KOPT-K1 (cell line): ENCODE data around the gene MYO3B.

ENCODE experiments used
- H3K27ac ChIP-seq: fragments of 200-600 bp; sonication (generic); 2 replicates; pipeline ENCODE4 v1.5.1; 2016; ENCODE audit warnings: antibody characterized with exemption, mild to moderate bottlenecking, low read depth, low read length; ENCODE audit not compliant: poor library complexity, severe bottlenecking
- H3K36me3 ChIP-seq: fragments of 200-600 bp; sonication (generic); 2 replicates; pipeline ENCODE4 v1.5.1; 2017; ENCODE audit warnings: antibody characterized with exemption, mild to moderate bottlenecking, low read length, moderate library complexity; ENCODE audit not compliant: insufficient read depth
- H3K9me3 ChIP-seq: fragments of 200-600 bp; sonication (generic); 2 replicates; pipeline ENCODE4 v1.5.1; 2017; ENCODE audit warnings: antibody characterized with exemption, low read length, mild to moderate bottlenecking; ENCODE audit not compliant: insufficient read depth, poor library complexity, severe bottlenecking

Gene MYO3B

GRCh38 chr2:170576296-170576695, 398.3 kb downstream of the MYO3B start:
- H3K27ac ChIP-seq = no peak overlapping the region
- H3K36me3 ChIP-seq = no peaks in the 10 kb centered on the region
- no peaks in the 10 kb centered on the region for H3K9me3 ChIP-seq

GRCh38 chr2:170577356-170577755, 399.4 kb downstream of the MYO3B start:
- Histone ChIP-seq H3K36me3 (no peaks in the 10 kb centered on the region), H3K9me3 (no peaks in the 10 kb centered on the region), H3K27ac (no peak overlapping the region)

GRCh38 chr2:170578606-170579005, 400.7 kb downstream of the MYO3B start:
- no peak overlapping the region for H3K27ac ChIP-seq
- H3K36me3 ChIP-seq = no peaks in the 10 kb centered on the region
- H3K9me3 ChIP-seq = no peaks in the 10 kb centered on the region

GRCh38 chr2:170579511-170579910, 401.6 kb downstream of the MYO3B start:
- Histone ChIP-seq H3K9me3 (no peaks in the 10 kb centered on the region), H3K27ac (no peak overlapping the region), H3K36me3 (no peaks in the 10 kb centered on the region)

- Histone ChIP-seq H3K36me3 (no peaks in the 10 kb centered on the region), H3K27ac (no peak overlapping the region), H3K9me3 (no peaks in the 10 kb centered on the region)
These were observed 404.4 kb downstream of the MYO3B start for GRCh38 chr2:170582313-170582712.

GRCh38 chr2:170582751-170583463, 405.0 kb downstream of the MYO3B start:
- Histone ChIP-seq H3K36me3 (no peaks in the 10 kb centered on the region), H3K9me3 (no peaks in the 10 kb centered on the region), H3K27ac (no peak overlapping the region)

GRCh38 chr2:170585067-170585466, 407.1 kb downstream of the MYO3B start:
- Histone ChIP-seq H3K9me3 (no peaks in the 10 kb centered on the region), H3K36me3 (no peaks in the 10 kb centered on the region), H3K27ac (no peak overlapping the region)

GRCh38 chr2:170586571-170587095, 408.7 kb downstream of the MYO3B start:
- Histone ChIP-seq H3K27ac (no peak overlapping the region), H3K9me3 (no peaks in the 10 kb centered on the region)

GRCh38 chr2:170587117-170587516, 409.2 kb downstream of the MYO3B start:
- no peaks in the 10 kb centered on the region for H3K9me3 ChIP-seq

More at GRCh38 chr2:170586571-170587095, 408.7 kb downstream of the MYO3B start:
- no peaks in the 10 kb centered on the region for H3K36me3 ChIP-seq

GRCh38 chr2:170587922-170588321, 410.0 kb downstream of the MYO3B start:
- Histone ChIP-seq H3K9me3 (no peaks in the 10 kb centered on the region), H3K36me3 (no peaks in the 10 kb centered on the region), H3K27ac (no peak overlapping the region)

More at GRCh38 chr2:170587117-170587516, 409.2 kb downstream of the MYO3B start:
- Histone ChIP-seq H3K27ac (no peak overlapping the region), H3K36me3 (no peaks in the 10 kb centered on the region)

- H3K9me3 ChIP-seq = no peaks in the 10 kb centered on the region
- no peaks in the 10 kb centered on the region for H3K36me3 ChIP-seq
- no peak overlapping the region for H3K27ac ChIP-seq
These were observed 410.8 kb downstream of the MYO3B start for GRCh38 chr2:170588729-170589128.

GRCh38 chr2:170596576-170596975, 418.6 kb downstream of the MYO3B start:
- Histone ChIP-seq H3K27ac (no peak overlapping the region), H3K9me3 (no peaks in the 10 kb centered on the region), H3K36me3 (no peaks in the 10 kb centered on the region)

- Histone ChIP-seq H3K9me3 (no peaks in the 10 kb centered on the region), H3K27ac (no peak overlapping the region), H3K36me3 (no peaks in the 10 kb centered on the region)
These were observed 420.1 kb downstream of the MYO3B start for GRCh38 chr2:170598067-170598395.

- no peaks in the 10 kb centered on the region for H3K36me3 ChIP-seq
- H3K27ac ChIP-seq = no peak overlapping the region
- no peaks in the 10 kb centered on the region for H3K9me3 ChIP-seq
These were observed 423.5 kb downstream of the MYO3B start for GRCh38 chr2:170601489-170601888.

GRCh38 chr2:170605862-170606261, 427.9 kb downstream of the MYO3B start:
- Histone ChIP-seq H3K9me3 (no peaks in the 10 kb centered on the region), H3K36me3 (no peaks in the 10 kb centered on the region), H3K27ac (no peak overlapping the region)

- Histone ChIP-seq H3K36me3 (no peaks in the 10 kb centered on the region), H3K27ac (no peak overlapping the region), H3K9me3 (no peaks in the 10 kb centered on the region)
These were observed 429.2 kb downstream of the MYO3B start for GRCh38 chr2:170607171-170607570.
